ENCODE data around the gene MACROH2A1.

- TF ChIP-seq POLR2A (IDR thresholded peaks at IDR 0.05; ENCODE audit: low read length) (no peak), GATA1 (IDR thresholded peaks at IDR 0.05; ENCODE audit: low read depth, low read length) (no peak)
These were observed 33.1 kb upstream of the MACROH2A1 start for GRCh38 chr5:135432113-135432512.
